ENCODE results near the gene NOMO2.
"Not testable (repeated sequence)": the region's sequence is repeated elsewhere in the genome, so short reads cannot be mapped to it uniquely, and the experiment has no call there.

NOMO2 gene

DNA sequence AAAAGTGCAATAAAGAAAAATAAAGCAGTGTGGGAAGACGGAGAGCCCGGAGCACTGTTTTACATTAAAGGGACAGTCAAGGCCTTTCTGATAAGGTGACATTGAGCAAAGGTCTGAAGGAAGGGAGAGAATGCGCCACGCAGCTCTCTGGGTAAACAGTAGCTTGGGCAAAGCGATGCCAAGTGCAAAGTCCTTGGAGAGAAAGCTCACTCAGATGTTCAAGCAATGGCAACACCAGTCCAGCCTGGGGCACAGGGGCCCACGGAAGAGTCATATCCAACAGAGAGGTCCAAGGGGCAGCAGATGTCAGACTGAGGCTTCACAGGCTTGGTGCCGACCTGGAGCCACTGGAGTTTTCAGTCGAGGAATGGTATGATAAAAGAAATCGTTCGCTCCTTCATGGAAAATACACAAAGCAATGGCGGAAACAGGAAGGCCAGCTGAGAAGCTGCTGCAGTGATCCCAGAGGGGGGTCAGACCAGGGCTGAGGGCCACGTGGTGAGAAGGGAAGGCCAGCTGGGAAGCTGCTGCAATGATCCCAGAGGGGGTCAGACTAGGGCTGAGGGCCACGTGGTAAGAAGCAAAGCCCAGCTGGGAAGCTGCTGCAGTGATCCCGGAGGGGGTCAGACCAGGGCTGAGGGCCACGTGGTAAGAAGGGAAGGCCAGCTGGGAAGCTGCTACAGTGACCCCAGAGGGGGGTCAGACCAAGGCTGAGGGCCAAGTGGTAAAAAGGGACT is 40.3 kb downstream of the NOMO2 start:
- DNase-seq: not testable (repeated sequence)

GRCh38 chr16:18518536-18519283 is 43.2 kb downstream of the NOMO2 start:
- DNase-seq: not testable (repeated sequence)

GRCh38 chr16:18498430-18498829 is 63.5 kb downstream of the NOMO2 start:
- not testable (repeated sequence) for DNase-seq

DNA sequence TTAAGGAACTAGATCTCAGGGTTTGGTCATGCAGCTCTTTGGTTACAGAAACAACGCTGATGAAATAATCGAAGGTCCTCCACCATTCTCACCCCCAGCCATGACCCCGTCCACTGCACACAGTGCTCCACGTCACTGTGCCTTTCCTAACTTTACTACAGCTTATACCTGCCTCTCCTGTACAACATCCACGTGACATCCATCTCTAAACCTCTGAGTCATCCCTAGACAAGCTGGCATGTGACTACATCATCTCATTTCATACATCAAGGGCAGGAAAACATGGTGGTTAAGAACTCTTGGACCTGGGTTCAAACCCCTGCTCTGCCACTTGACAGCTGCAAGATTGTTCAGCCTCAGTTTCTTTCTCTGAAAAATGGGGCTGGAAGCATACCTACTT is 64.9 kb downstream of the NOMO2 start:
- DNase-seq: not testable (repeated sequence)

DNA sequence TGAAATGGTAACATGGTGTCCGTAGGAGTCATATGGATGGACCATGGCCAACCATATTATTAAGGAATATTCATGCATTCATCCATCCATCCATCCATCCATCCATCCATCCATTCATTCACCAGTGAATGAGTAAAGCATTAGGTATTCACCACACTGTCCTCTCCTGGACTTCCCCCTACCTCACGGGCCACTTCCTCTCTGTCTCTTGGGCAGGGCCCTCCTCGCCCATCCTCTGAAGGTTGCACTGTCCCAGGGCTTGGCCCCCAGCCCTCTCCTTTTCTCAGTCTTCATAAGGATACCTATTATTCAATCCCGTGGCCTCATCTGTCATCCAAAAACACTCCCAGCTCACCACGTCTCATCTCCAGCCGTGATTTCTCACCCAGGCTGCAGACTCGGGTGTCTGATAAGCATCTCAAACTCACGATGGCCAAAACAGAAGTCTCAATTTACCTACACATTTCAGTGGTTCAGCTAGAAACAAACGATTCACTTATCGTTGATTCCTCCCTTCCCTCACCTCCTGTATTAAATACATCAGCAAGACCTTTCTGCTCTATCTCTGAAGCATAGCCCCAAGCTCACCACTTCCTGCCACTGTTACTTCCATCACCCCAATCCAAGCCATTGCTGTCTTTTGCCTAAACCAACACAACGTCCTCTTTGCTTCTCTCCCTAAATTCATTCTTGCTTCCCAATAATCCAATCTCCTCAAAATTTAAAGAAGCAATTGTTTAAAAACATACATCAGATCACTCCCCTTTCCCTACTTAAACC is 69.6 kb downstream of the NOMO2 start:
- not testable (repeated sequence) for DNase-seq

- DNase-seq: not testable (repeated sequence)
These were observed 125.9 kb downstream of the NOMO2 start for GRCh38 chr16:18436025-18436424.

DNA sequence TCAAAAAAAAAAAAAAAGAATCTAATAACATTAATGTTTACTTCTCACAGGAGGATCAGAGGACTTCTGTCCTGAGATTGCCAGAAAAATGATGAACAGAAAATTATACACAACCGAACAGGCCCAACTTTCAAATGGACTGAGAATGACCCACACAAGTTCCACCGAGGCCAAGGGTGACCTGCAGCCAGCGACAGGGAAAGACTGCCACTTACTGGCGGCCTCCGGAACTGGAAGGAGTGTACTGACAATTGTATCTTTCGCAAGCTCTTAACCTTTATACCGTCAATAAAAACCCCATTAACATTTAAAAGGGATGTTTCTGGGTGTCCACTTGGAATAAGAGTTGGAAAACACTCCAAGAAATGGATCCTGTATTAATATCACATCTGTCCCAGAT is 146.1 kb downstream of the NOMO2 start:
- DNase-seq: not testable (repeated sequence)

DNA sequence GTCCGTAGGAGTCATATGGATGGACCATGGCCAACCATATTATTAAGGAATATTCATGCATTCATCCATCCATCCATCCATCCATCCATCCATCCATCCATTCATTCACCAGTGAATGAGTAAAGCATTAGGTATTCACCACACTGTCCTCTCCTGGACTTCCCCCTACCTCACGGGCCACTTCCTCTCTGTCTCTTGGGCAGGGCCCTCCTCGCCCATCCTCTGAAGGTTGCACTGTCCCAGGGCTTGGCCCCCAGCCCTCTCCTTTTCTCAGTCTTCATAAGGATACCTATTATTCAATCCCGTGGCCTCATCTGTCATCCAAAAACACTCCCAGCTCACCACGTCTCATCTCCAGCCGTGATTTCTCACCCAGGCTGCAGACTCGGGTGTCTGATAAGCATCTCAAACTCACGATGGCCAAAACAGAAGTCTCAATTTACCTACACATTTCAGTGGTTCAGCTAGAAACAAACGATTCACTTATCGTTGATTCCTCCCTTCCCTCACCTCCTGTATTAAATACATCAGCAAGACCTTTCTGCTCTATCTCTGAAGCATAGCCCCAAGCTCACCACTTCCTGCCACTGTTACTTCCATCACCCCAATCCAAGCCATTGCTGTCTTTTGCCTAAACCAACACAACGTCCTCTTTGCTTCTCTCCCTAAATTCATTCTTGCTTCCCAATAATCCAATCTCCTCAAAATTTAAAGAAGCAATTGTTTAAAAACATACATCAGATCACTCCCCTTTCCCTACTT is 152.2 kb downstream of the NOMO2 start:
- DNase-seq: not testable (repeated sequence)

- not testable (repeated sequence) for DNase-seq
These were observed 159.8 kb downstream of the NOMO2 start for GRCh38 chr16:18401851-18402657.

GRCh38 chr16:18401159-18401558 is 160.7 kb downstream of the NOMO2 start:
- not testable (repeated sequence) for DNase-seq

DNA sequence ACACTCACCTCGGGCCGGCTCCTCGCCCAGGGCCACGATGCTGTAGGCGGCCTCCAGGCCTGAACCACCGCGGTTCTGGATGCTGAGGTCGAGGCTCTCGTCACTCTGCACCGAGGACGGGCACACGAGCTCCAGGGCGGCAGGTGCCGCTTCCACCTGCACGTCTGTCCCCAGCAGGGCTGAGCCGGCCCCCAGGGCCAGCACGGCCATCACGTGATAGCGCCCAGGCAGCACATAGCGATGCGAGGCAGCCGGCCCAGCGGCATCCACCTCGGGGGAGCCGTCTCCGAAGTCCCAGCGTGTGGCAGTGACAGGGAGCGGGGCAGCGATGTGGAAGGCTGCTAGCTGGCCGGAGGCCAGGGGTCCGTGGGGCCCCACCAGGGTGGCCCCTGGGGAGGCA is 167.5 kb downstream of the NOMO2 start:
- DNase-seq: not testable (repeated sequence)

DNA sequence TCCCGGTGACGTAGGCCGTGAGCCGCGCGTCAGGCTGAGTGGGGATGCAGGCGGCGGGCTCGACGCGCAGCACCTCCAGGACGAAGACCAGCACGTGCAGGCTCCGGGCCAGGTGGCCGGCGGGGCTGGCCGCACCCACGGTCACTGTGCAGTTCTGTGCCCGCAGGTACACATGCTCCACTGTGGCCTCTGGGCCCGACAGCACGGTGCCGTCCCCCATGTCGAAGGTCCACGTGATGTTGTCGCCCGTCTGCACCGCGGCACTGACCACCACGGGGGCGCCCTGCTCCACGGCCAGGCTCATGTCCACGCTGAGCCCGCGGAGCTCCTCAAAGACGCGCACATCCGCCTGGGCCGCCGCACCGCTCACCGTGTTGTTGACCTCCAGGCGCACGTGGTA is 174.1 kb downstream of the NOMO2 start:
- DNase-seq: not testable (repeated sequence)

DNA sequence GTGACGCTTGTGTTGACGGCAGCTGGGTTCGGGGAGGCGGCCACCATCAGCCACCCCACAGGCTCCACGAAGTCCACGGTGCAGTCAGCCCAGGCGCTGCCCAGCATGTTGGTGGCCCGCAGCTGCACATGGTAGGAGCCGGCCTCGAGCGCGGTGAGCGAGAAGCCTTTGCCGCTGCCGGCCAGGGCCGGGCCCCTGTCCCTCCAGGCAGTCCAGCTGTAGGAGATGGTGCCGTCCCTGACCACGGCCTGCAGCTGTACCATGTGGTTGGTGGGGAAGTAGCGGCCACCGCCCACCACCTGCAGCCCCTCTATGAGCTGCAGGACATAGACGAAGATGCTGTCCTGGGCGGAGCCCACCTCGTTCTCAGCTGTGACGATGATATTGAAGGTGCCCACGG is 175.4 kb downstream of the NOMO2 start:
- not testable (repeated sequence) for DNase-seq

GRCh38 chr16:18385285-18385684 is 176.6 kb downstream of the NOMO2 start:
- DNase-seq: not testable (repeated sequence)

DNA sequence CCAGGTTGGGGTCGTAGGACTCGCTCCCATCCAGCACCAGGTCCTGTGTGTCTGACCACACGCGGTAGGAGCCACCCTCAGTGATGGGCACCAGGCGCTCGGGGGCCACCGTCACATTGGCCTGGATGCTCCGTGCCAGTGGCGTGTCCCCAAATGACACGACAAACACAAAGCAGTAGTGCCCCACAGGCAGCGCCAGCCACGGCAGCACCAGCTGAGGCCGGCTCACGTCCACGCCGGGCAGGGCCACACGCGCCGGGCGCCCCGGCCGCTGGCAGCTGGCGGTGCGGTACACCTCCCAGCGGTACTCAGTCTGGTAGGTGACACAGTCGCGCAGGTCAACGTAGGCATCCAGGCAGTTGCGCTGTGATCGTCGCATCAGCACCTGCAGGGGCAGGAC is 177.0 kb downstream of the NOMO2 start:
- not testable (repeated sequence) for DNase-seq

DNA sequence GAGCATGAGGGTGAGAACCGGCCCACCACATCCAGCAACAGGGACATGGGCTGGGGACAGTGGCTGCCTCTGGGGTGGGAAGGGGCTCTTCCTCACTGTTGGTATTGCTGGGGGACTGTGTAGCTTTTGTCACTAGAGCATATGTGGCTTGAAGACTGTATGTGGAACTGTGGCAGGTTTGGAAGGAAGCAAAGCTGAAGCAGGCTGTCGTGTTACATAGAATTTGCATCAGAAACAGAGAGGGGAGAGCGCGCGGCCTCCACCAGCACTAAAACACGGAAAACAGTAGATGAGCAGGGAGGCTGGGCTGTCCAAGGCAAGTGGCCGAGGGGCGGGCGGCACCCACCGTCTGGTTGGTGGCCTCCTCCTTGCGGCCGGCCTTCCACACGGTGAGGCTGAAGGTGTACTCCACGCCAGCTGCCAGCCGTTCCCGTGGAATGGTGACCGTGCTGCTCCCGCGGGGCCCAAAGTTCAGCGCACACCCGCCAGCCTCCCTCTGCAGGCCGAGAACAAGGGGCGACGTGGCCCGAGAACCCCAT is 177.7 kb downstream of the NOMO2 start:
- not testable (repeated sequence) for DNase-seq

DNA sequence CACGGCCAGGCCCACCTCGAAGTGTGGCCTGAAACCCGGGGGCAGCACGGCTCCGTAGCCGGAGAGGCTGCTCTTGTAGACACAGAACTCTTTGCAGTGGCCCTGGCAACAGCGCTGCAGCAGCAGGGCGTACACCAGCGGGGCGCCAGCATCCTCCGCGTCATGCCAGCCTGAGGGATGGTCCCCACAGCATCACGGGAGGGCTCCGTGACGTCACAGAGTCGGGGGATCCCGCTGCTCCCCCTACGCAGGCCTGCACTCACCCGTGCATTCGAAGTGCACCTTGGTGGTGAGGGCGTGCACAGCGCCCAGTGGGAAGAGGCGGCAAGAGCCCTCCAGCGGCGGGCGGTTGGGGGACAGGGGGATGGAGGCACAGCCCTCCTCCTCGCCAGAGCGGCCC is 179.2 kb downstream of the NOMO2 start:
- not testable (repeated sequence) for DNase-seq
